ENCODE results near the gene MAP1B. TPM values are rescaled to one million over a fixed set of nuclear protein-coding genes. Genes with fewer than 3 reads are reported as not detected.

MAP1B gene
- total RNA-seq, 1 experiment from 2014 or later = 8.9 TPM

- no TSS peak for BruUV-seq (replicated peaks)
- H3K27me3 ChIP-seq (ENCODE audit: insufficient read depth, low read length) = no peaks in the 10 kb centered on the region
- intact Hi-C loops (cut with micrococcal nuclease) = no loop called here
- H3K36me3 ChIP-seq (ENCODE audit: control insufficient read depth in 1 of 2, insufficient read depth in 2 of 2, low read length in 2 of 2) = no peaks in the 10 kb centered on the region
- no peak overlapping the region for H2AFZ ChIP-seq (ENCODE audit: low read depth, low read length, poor library complexity, severe bottlenecking)
- no peak for TF ChIP-seq ZBTB33 (IDR thresholded peaks at IDR 0.05; ENCODE audit: extremely low read depth, insufficient replicate concordance, low read length)
- H3K4me1 ChIP-seq (ENCODE audit: control insufficient read depth in 1 of 2, insufficient read depth in 2 of 2, low read length in 2 of 2) = no peaks in the 10 kb centered on the region
- no peak overlapping the region for H3K27ac ChIP-seq (ENCODE audit: low read depth, low read length)
- no peaks in the 10 kb centered on the region for H4K20me1 ChIP-seq (ENCODE audit: insufficient read depth)
- no peaks in the 10 kb centered on the region for H3K9me2 ChIP-seq (ENCODE audit: insufficient read depth)
- H3K9ac ChIP-seq (ENCODE audit: low read length) = no peak overlapping the region
- H3K4me2 ChIP-seq (ENCODE audit: low read length) = no peak overlapping the region
- no peak overlapping the region for H3K4me3 ChIP-seq (replicated peaks in 1 of 2; ENCODE audit: low read depth in 1 of 2, low read length in 2 of 2)
- H3K79me2 ChIP-seq (ENCODE audit: insufficient read depth, low read length) = no peaks in the 10 kb centered on the region
- RAD21 ChIA-PET (ENCODE audit: low non-redundant PET in 1 of 2, low total read pairs in 2 of 2, uncharacterized antibody in 2 of 2, unreplicated experiment in 2 of 2) = no interaction called here
- CTCF ChIA-PET = no interaction called here
- ATAC-seq (no peak), DNase-seq (ENCODE audit: low read depth, low spot score) (no peak)
- POLR2A ChIA-PET = no interaction called here
- no peaks in the 10 kb centered on the region for H3K9me3 ChIP-seq (ENCODE audit: control insufficient read depth in 1 of 2, insufficient read depth in 1 of 2, low read depth in 1 of 2, low read length in 2 of 2)
These were observed 13.5 kb upstream of the MAP1B start for GRCh38 chr5:72093824-72094223.

- CTCF ChIA-PET = no interaction called here
- Histone ChIP-seq H3K4me3 (replicated peaks in 1 of 2; ENCODE audit: low read depth in 1 of 2, low read length in 2 of 2) (no peak overlapping the region), H3K9me2 (ENCODE audit: insufficient read depth) (no peaks in the 10 kb centered on the region), H2AFZ (ENCODE audit: low read depth, low read length, poor library complexity, severe bottlenecking) (no peak overlapping the region), H3K27ac (ENCODE audit: low read depth, low read length) (no peak overlapping the region), H3K4me2 (ENCODE audit: low read length) (no peak overlapping the region), H3K36me3 (ENCODE audit: control insufficient read depth in 1 of 2, insufficient read depth in 2 of 2, low read length in 2 of 2) (no peaks in the 10 kb centered on the region), H3K27me3 (ENCODE audit: insufficient read depth, low read length) (no peaks in the 10 kb centered on the region), H3K9me3 (ENCODE audit: control insufficient read depth in 1 of 2, insufficient read depth in 1 of 2, low read depth in 1 of 2, low read length in 2 of 2) (no peaks in the 10 kb centered on the region), H3K9ac (ENCODE audit: low read length) (no peak overlapping the region), H3K79me2 (ENCODE audit: insufficient read depth, low read length) (no peaks in the 10 kb centered on the region), H4K20me1 (ENCODE audit: insufficient read depth) (no peaks in the 10 kb centered on the region), H3K4me1 (ENCODE audit: control insufficient read depth in 1 of 2, insufficient read depth in 2 of 2, low read length in 2 of 2) (no peaks in the 10 kb centered on the region)
- no peak for ATAC-seq
- DNase-seq (ENCODE audit: low read depth, low spot score) = no peak
- intact Hi-C loops (cut with micrococcal nuclease) = no loop called here
- RAD21 ChIA-PET (ENCODE audit: low non-redundant PET in 1 of 2, low total read pairs in 2 of 2, uncharacterized antibody in 2 of 2, unreplicated experiment in 2 of 2) = no interaction called here
- TF ChIP-seq REST (IDR thresholded peaks at IDR 0.05; ENCODE audit: low read depth) (no peak), CTCF (IDR thresholded peaks at IDR 0.05 in 2 of 3, conservative IDR thresholded peaks at IDR 0.05 in 1 of 3; ENCODE audit: borderline replicate concordance in 1 of 3, insufficient read depth in 1 of 3, low read depth in 2 of 3, low read length in 2 of 3) (no peak), ATF3 (IDR thresholded peaks at IDR 0.05) (no peak)
- no TSS peak for BruUV-seq (replicated peaks)
- POLR2A ChIA-PET = no interaction called here
These were observed 10.6 kb upstream of the MAP1B start for GRCh38 chr5:72096602-72097188.
